Activated naive CD4-positive, alpha-beta T cell treated with anti-CD3 and anti-CD28 coated beads, Interleukin-2, amount 50 U/mL, for 16 hours (primary cell): Measurements from ENCODE around the gene MAP3K19.
A peak's percentile ranks its signal among the peaks of the same experiment; 100 is the strongest.
"Not testable (repeated sequence)": the region's sequence is repeated elsewhere in the genome, so short reads cannot be mapped to it uniquely, and the experiment has no call there.

Experiments
- DNase-seq: peaks from one replicate; pipeline ENCODE4 v3.0.0-alpha.2; 2020

The MAP3K19 gene

GRCh38 chr2:135047300-135047699, at the start of gene MAP3K19:
MAP3K19 (minus strand) TSS chr2:135047447; CDS start chr2:135024647, 22,800 bp downstream.
- no peak for DNase-seq

GRCh38 chr2:135096665-135097446, 49.6 kb upstream of the MAP3K19 start:
- DNase-seq: no peak

GRCh38 chr2:135095591-135095990, 48.3 kb upstream of the MAP3K19 start:
- no peak for DNase-seq

- no peak for DNase-seq
These were observed 47.3 kb upstream of the MAP3K19 start for GRCh38 chr2:135094508-135094907.

GRCh38 chr2:135093670-135094330, 46.6 kb upstream of the MAP3K19 start:
- no peak for DNase-seq

- DNase-seq: no peak
These were observed 45.9 kb upstream of the MAP3K19 start for GRCh38 chr2:135093193-135093592.

GRCh38 chr2:135091681-135092080, 44.4 kb upstream of the MAP3K19 start:
- no peak for DNase-seq

- not testable (repeated sequence) for DNase-seq
These were observed 42.4 kb upstream of the MAP3K19 start for GRCh38 chr2:135089597-135089996.

GRCh38 chr2:135086222-135086621, 39.0 kb upstream of the MAP3K19 start:
- DNase-seq: no peak

- no peak for DNase-seq
These were observed 31.2 kb upstream of the MAP3K19 start for GRCh38 chr2:135078417-135078816.

- no peak for DNase-seq
These were observed 29.3 kb upstream of the MAP3K19 start for GRCh38 chr2:135076556-135076955.

- DNase-seq: no peak
These were observed 27.0 kb upstream of the MAP3K19 start for GRCh38 chr2:135074216-135074615.

GRCh38 chr2:135072125-135072997, 25.1 kb upstream of the MAP3K19 start:
- no peak for DNase-seq

GRCh38 chr2:135066710-135067109, 19.5 kb upstream of the MAP3K19 start:
- no peak for DNase-seq

GRCh38 chr2:135064149-135064548, 16.9 kb upstream of the MAP3K19 start:
- DNase-seq: no peak

GRCh38 chr2:135063210-135063609, 16.0 kb upstream of the MAP3K19 start:
- no peak for DNase-seq

GRCh38 chr2:135059577-135059976, 12.3 kb upstream of the MAP3K19 start:
- DNase-seq: no peak

GRCh38 chr2:135056790-135057189, 9.5 kb upstream of the MAP3K19 start:
- no peak for DNase-seq

- DNase-seq: no peak
These were observed 8.0 kb upstream of the MAP3K19 start for GRCh38 chr2:135055182-135055786.

- peak; percentile 34 for DNase-seq
These were observed 5.8 kb upstream of the MAP3K19 start for GRCh38 chr2:135052997-135053474.

GRCh38 chr2:135052042-135052876, 5.0 kb upstream of the MAP3K19 start, which contains the start of gene RAB3GAP1:
RAB3GAP1 (plus strand) TSS chr2:135052292; CDS start chr2:135052308, 16 bp downstream.
- DNase-seq: peak; percentile 84

GRCh38 chr2:135050684-135051083, 3.4 kb upstream of the MAP3K19 start:
- no peak for DNase-seq
